GM23338 (cell line): ENCODE measurements around the gene BTN1A1. TPM values are rescaled to one million over a fixed set of nuclear protein-coding genes. Genes with fewer than 3 reads are reported as not detected.

Experiments used
- ATAC-seq: fragments of 200-7000 bp; cut with Tn5 transposase; 3 replicates; pipeline ENCODE4 v1.9.1; 2020
- DNase-seq: peaks from one replicate; pipeline ENCODE4 v3.0.0-alpha.2; 2015; ENCODE audit warnings: low spot score
- H2AFZ ChIP-seq: fragments of 200-600 bp; sonication (generic); 2 replicates; pipeline ENCODE4 v1.8.0; 2016; ENCODE audit warnings: antibody characterized with exemption, mild to moderate bottlenecking, moderate library complexity
- H3F3A ChIP-seq: fragments of 200-600 bp; sonication (generic); replicated peaks from 2 replicates; pipeline ENCODE4 v1.8.0; 2017; ENCODE audit warnings: antibody characterized with exemption, mixed run types, low read depth
- H3K27ac ChIP-seq: fragments of 200-600 bp; sonication (generic); 2 replicates; pipeline ENCODE4 v1.6.1; 2016; ENCODE audit warnings: low read depth
- H3K27me3 ChIP-seq: fragments of 200-600 bp; sonication (generic); 2 replicates; pipeline ENCODE4 v1.8.0; 2016; ENCODE audit warnings: mild to moderate bottlenecking, mixed run types, moderate library complexity; ENCODE audit not compliant: insufficient read depth
- H3K36me3 ChIP-seq: fragments of 200-600 bp; sonication (generic); 2 replicates; pipeline ENCODE4 v1.8.0; 2016; ENCODE audit warnings: mild to moderate bottlenecking; ENCODE audit not compliant: insufficient read depth
- H3K4me1 ChIP-seq: fragments of 200-600 bp; sonication (generic); 2 replicates; pipeline ENCODE4 v1.8.0; 2016; ENCODE audit warnings: mild to moderate bottlenecking, moderate library complexity; ENCODE audit not compliant: insufficient read depth
- H3K4me2 ChIP-seq: fragments of 200-600 bp; sonication (generic); 2 replicates; pipeline ENCODE4 v1.7.1; 2017; ENCODE audit warnings: mixed run types
- H3K4me3 ChIP-seq: fragments of 200-600 bp; sonication (generic); 2 replicates; pipeline ENCODE4 v1.6.1; 2016; ENCODE audit warnings: mixed run types
- H3K79me2 ChIP-seq: fragments of 200-600 bp; sonication (generic); replicated peaks from 2 replicates; pipeline ENCODE4 v1.8.0; 2017; ENCODE audit warnings: mild to moderate bottlenecking; ENCODE audit not compliant: insufficient read depth
- H3K9me2 ChIP-seq: fragments of 200-600 bp; sonication (generic); 2 replicates; pipeline ENCODE4 v1.8.0; 2017; ENCODE audit not compliant: insufficient read depth
- H4K20me1 ChIP-seq: fragments of 200-600 bp; sonication (generic); replicated peaks from 2 replicates; pipeline ENCODE4 v1.8.0; 2017; ENCODE audit warnings: mild to moderate bottlenecking; ENCODE audit not compliant: insufficient read depth
- H3K27ac Mint-ChIP-seq: 2 replicates; pipeline ENCODE4 v1.8.0; 2020; ENCODE audit warnings: inconsistent platforms, mild to moderate bottlenecking, moderate library complexity, mixed read lengths
- H3K27me3 Mint-ChIP-seq: 3 replicates; pipeline ENCODE4 v1.8.0; 2022; ENCODE audit warnings: low read depth, mild to moderate bottlenecking, moderate library complexity, mixed read lengths, inconsistent platforms; ENCODE audit not compliant: insufficient read depth, poor library complexity
- H3K36me3 Mint-ChIP-seq: 3 replicates; pipeline ENCODE4 v1.8.0; 2021; ENCODE audit warnings: low read depth, mild to moderate bottlenecking, inconsistent platforms, moderate library complexity, mixed read lengths
- H3K4me1 Mint-ChIP-seq: 3 replicates; pipeline ENCODE4 v1.8.0; 2020; ENCODE audit warnings: mild to moderate bottlenecking, inconsistent platforms, mixed read lengths
- H3K4me3 Mint-ChIP-seq: 3 replicates; pipeline ENCODE4 v1.8.0; 2021; ENCODE audit warnings: moderate library complexity, mild to moderate bottlenecking, inconsistent platforms, mixed read lengths
- H3K9me3 Mint-ChIP-seq: 3 replicates; pipeline ENCODE4 v1.8.0; 2020; ENCODE audit warnings: moderate library complexity, mild to moderate bottlenecking, inconsistent platforms, mixed read lengths
- CREB1 ChIP-seq: fragments of 250-450 bp; sonication (Bioruptor Pico); IDR thresholded peaks from 2 replicates; pipeline ENCODE4 v1.5.0; 2020; ENCODE audit warnings: low read depth, mild to moderate bottlenecking, moderate library complexity
- CTCF ChIP-seq, 2 experiments: fragments of 200-600 bp in 1 of 2; sonication (generic) in 1 of 2; conservative IDR thresholded peaks; 2 replicates each; pipeline versions ENCODE4 v1.5.1 to v1.6.1; 2016 to 2017; ENCODE audit warnings: antibody characterized with exemption in 2 of 2, low read depth in 2 of 2, mild to moderate bottlenecking in 2 of 2, moderate library complexity in 1 of 2
- JUNB ChIP-seq: IDR thresholded peaks from one replicate; pipeline ENCODE4 v1.6.1; 2016; ENCODE audit warnings: antibody characterized with exemption; ENCODE audit not compliant: unreplicated experiment
- POLR2AphosphoS5 ChIP-seq: IDR thresholded peaks from 2 replicates; pipeline ENCODE4 v1.6.1; 2016; ENCODE audit warnings: antibody characterized with exemption, low read depth
- polyA plus RNA-seq: library from polyadenylated mRNA; unstranded; fragments of >200 nt; fragmentation: Nextera tagmentation; extraction: Ambion mirVana; gene quantifications from 2 replicates; pipeline ENCODE4 v1.2.1, GENCODE V29; 2016
- total RNA-seq: library from RNA; depleted of rRNA; stranded (reverse); fragments of >200 nt; shearing (Covaris generic); gene quantifications from 2 replicates; pipeline ENCODE4 v1.2.3, GENCODE V29; 2014
- TF ChIP-seq, protein P1 (sequence below): fragments of 250-450 bp; sonication (Bioruptor Pico); IDR thresholded peaks from 2 replicates; pipeline ENCODE4 v1.5.0; 2020; ENCODE audit warnings: mild to moderate bottlenecking, moderate library complexity

BTN1A1 gene
- total and polyA plus RNA-seq, 2 experiments from 2014 or later, result 0.13 to 0.38 TPM

- TF ChIP-seq, protein P1, sequence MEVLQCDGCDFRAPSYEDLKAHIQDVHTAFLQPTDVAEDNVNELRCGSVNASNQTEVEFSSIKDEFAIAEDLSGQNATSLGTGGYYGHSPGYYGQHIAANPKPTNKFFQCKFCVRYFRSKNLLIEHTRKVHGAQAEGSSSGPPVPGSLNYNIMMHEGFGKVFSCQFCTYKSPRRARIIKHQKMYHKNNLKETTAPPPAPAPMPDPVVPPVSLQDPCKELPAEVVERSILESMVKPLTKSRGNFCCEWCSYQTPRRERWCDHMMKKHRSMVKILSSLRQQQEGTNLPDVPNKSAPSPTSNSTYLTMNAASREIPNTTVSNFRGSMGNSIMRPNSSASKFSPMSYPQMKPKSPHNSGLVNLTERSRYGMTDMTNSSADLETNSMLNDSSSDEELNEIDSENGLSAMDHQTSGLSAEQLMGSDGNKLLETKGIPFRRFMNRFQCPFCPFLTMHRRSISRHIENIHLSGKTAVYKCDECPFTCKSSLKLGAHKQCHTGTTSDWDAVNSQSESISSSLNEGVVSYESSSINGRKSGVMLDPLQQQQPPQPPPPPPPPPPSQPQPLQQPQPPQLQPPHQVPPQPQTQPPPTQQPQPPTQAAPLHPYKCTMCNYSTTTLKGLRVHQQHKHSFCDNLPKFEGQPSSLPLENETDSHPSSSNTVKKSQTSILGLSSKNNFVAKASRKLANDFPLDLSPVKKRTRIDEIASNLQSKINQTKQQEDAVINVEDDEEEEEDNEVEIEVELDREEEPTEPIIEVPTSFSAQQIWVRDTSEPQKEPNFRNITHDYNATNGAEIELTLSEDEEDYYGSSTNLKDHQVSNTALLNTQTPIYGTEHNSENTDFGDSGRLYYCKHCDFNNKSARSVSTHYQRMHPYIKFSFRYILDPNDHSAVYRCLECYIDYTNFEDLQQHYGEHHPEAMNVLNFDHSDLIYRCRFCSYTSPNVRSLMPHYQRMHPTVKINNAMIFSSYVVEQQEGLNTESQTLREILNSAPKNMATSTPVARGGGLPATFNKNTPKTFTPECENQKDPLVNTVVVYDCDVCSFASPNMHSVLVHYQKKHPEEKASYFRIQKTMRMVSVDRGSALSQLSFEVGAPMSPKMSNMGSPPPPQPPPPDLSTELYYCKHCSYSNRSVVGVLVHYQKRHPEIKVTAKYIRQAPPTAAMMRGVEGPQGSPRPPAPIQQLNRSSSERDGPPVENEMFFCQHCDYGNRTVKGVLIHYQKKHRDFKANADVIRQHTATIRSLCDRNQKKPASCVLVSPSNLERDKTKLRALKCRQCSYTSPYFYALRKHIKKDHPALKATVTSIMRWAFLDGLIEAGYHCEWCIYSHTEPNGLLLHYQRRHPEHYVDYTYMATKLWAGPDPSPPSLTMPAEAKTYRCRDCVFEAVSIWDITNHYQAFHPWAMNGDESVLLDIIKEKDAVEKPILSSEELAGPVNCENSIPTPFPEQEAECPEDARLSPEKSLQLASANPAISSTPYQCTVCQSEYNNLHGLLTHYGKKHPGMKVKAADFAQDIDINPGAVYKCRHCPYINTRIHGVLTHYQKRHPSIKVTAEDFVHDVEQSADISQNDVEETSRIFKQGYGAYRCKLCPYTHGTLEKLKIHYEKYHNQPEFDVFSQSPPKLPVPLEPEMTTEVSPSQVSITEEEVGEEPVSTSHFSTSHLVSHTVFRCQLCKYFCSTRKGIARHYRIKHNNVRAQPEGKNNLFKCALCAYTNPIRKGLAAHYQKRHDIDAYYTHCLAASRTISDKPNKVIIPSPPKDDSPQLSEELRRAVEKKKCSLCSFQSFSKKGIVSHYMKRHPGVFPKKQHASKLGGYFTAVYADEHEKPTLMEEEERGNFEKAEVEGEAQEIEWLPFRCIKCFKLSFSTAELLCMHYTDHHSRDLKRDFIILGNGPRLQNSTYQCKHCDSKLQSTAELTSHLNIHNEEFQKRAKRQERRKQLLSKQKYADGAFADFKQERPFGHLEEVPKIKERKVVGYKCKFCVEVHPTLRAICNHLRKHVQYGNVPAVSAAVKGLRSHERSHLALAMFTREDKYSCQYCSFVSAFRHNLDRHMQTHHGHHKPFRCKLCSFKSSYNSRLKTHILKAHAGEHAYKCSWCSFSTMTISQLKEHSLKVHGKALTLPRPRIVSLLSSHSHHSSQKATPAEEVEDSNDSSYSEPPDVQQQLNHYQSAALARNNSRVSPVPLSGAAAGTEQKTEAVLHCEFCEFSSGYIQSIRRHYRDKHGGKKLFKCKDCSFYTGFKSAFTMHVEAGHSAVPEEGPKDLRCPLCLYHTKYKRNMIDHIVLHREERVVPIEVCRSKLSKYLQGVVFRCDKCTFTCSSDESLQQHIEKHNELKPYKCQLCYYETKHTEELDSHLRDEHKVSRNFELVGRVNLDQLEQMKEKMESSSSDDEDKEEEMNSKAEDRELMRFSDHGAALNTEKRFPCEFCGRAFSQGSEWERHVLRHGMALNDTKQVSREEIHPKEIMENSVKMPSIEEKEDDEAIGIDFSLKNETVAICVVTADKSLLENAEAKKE (CRISPR knock-in tag), result no peak
- TF ChIP-seq POLR2AphosphoS5, result no peak
- no peak for TF ChIP-seq JUNB
- TF ChIP-seq CREB1 (CRISPR knock-in tag), result 0 out of 2 replicates have a peak, but pooled peaks have one; percentile 17
Measured at GRCh38 chr6:26554697-26555504, 54.8 kb downstream of the BTN1A1 start (continued).

- peak overlapping the region; percentile 89 for H3K27ac Mint-ChIP-seq
- H3K27me3 ChIP-seq, result no peaks in the 10 kb centered on the region
- H3K27ac ChIP-seq, result no peak overlapping the region
- no peaks in the 10 kb centered on the region for H3K36me3 Mint-ChIP-seq
- no peak for TF ChIP-seq CTCF (conservative IDR thresholded peaks at IDR 0.05; ENCODE audit: low read depth in 2 of 2)
- peaks cover 5% of the 10 kb centered on the region; the same call in 2 of the 3 replicates for H3K9me3 Mint-ChIP-seq
- H3K4me1 ChIP-seq, result no peaks in the 10 kb centered on the region
- H2AFZ ChIP-seq, result peak overlapping the region; percentile 15; the same call in 1 of the 2 replicates
- H3K27me3 Mint-ChIP-seq, result peaks cover 20% of the 10 kb centered on the region
- no peaks in the 10 kb centered on the region for H3K9me2 ChIP-seq
- no peaks in the 10 kb centered on the region for H3F3A ChIP-seq
- peak overlapping the region; percentile 83 for H3K4me2 ChIP-seq
- no peak overlapping the region for H3K4me3 Mint-ChIP-seq
- ATAC-seq (peak; percentile 20), DNase-seq (peak; percentile 66)
- no peaks in the 10 kb centered on the region for H3K36me3 ChIP-seq
- no peaks in the 10 kb centered on the region for H3K79me2 ChIP-seq
- H3K4me3 ChIP-seq, result peak overlapping the region; percentile 70
- H3K4me1 Mint-ChIP-seq, result peaks cover 9% of the 10 kb centered on the region; the same call in 2 of the 3 replicates
- H4K20me1 ChIP-seq, result no peaks in the 10 kb centered on the region
Measured at GRCh38 chr6:26555505-26556262, 55.6 kb downstream of the BTN1A1 start.
